ENCODE measurements around the gene HTATSF1.

- TF ChIP-seq CTCF (IDR thresholded peaks at IDR 0.05): no peak
- TF ChIP-seq TCF12 (IDR thresholded peaks at IDR 0.05): no peak
- no peak for TF ChIP-seq USF1 (IDR thresholded peaks at IDR 0.05; ENCODE audit: borderline replicate concordance, low read depth)
- no peak for TF ChIP-seq GABPA (IDR thresholded peaks at IDR 0.05; ENCODE audit: low read depth)
- no peak for TF ChIP-seq POLR2AphosphoS5 (IDR thresholded peaks at IDR 0.05; ENCODE audit: low read depth, low read length)
- no peak for TF ChIP-seq SIN3A (IDR thresholded peaks at IDR 0.05; ENCODE audit: borderline replicate concordance, low read depth, low read length)
- TF ChIP-seq JUND (IDR thresholded peaks at IDR 0.05): no peak
- no peak for TF ChIP-seq FOXJ3 (CRISPR knock-in tag; IDR thresholded peaks at IDR 0.05)
- no peak for TF ChIP-seq RCOR1 (IDR thresholded peaks at IDR 0.05; ENCODE audit: low read length)
- no peak for TF ChIP-seq RFX5 (IDR thresholded peaks at IDR 0.05; ENCODE audit: low read length)
- TF ChIP-seq REST (IDR thresholded peaks at IDR 0.05; ENCODE audit: low read depth, low read length): no peak
- no peak for TF ChIP-seq TEAD4 (IDR thresholded peaks at IDR 0.05; ENCODE audit: borderline replicate concordance, insufficient read depth)
- TF ChIP-seq EP300 (IDR thresholded peaks at IDR 0.05; ENCODE audit: borderline replicate concordance in 1 of 2, low read depth in 1 of 2, low read length in 1 of 2): no peak
These were observed 21.7 kb downstream of the HTATSF1 start for GRCh38 chrX:136519069-136519468.

All from SK-N-SH (cell line).